ENCODE results near the gene GLI2.
A peak's percentile ranks its signal among the peaks of the same experiment; 100 is the strongest.

Gene GLI2

GRCh38 chr2:120735746-120736170 is at the start of gene GLI2:
Gene GLI2, plus strand, starts transcription at chr2:120735868. Its CDS starts 61,453 bp downstream, at chr2:120797321.
- peak; percentile 35 for DNase-seq (ENCODE audit: low spot score)

- no peak for DNase-seq (ENCODE audit: low spot score)
Observed at GRCh38 chr2:120685974-120686297, 49.7 kb upstream of the GLI2 start.

DNA sequence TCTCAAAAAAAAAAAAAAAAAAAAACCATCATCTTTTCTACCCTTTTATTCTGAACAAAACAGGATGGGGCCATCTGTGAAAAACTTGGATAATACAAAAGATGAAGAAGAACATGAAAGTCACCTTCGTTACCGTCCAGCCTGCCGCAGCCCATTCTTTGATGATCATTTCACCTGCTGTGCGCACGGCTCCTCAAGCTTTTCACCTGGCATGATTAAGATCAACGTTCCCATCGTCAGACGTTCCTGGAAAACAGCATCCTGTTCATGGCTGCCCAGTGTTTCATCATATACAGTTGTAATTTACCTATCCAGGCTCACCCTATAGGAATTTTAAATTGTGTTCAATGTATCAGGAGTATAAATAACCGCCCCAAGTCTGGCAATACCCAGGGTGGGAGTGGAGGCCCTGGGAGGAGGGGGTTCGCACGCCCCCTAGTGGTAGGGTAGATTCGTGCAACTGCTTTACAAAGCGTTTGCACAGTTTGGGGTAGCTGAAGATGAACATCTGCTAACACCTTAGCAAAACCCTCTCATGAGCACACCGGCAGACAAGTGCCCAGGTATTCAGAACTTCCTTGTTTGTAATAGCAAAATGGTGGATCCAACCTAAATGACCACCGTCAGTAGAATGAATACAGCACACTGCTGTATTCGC is 49.0 kb upstream of the GLI2 start:
- DNase-seq (ENCODE audit: low spot score), result no peak

DNA sequence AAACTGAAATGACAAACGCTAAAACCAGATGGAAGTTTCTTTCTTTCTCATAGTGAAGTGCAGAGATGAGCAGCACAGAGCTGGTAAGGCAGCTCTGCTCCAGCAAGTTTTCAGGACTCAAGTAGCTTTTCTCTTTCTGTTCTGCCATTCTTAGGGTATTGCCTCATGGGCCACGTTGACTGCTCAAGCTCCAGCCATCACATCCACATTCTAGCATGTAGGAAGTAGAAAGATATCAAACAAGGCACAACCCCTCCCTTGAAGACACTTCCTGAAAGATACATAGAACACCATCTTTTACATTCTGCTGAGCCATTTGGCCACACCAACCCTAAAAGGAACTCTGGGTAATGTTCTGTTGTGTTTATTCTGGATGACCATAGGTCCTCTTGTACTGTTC is 48.5 kb upstream of the GLI2 start:
- DNase-seq (ENCODE audit: low spot score), result no peak

DNA sequence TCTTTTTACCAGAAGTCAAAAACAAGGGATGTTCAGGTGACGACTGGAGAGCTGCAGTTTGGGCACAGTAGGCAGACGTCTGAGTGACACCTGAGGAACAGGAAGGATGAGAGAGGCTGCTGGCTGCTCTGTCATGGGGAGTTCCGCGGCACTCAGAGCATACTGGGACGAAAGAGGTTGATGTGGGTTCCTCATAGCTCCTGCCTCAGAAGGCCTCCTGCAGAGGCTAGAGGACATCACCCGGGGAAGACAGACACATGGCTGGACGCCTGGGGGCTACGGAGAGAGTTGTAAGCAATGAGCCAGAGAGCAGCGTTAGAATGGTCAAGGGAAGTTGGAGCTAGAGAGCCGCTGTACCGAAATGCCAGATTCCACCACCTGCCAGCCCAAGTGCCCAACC is 45.1 kb upstream of the GLI2 start:
- DNase-seq (ENCODE audit: low spot score), result no peak

- DNase-seq (ENCODE audit: low spot score), result no peak
Observed at GRCh38 chr2:120691410-120691809, 44.3 kb upstream of the GLI2 start.

DNA sequence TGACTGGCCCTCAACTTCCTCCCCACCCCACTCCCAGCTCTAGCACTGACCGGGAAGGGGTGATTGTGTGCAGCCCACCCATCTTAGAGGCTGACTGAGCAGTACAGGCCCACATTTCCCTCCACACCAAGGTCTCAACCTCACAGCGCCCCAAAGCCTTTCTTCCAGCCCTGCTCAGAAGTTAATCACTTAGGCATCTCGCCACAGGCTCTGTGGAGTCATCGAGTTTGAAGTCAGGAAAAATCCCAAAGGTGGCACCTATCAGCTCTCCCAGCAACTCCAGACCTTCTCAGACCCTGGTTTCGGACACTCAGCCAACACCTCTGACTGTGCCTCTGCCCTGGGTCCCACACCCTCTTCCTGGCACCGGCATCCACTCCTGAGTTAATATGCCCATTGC is 43.0 kb upstream of the GLI2 start:
- no peak for DNase-seq (ENCODE audit: low spot score)

DNA sequence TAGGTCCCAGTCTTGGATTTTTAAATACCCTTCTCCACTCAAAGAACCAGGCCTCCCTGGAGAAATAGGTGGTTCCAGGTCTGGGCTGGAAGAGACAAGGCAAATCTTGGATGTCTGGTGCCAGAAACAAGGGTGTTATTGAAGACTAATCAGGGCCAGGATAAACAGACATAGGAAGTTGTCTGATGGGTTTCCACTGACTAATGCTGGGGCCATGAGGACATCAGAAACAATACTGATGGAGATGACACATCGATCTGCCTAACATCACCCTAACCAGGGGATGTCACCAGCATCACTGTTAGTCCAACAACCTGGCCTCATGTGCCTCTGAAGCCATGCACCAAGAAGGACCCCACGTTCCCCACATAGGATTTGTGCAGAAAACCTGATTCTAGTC is 42.5 kb upstream of the GLI2 start:
- DNase-seq (ENCODE audit: low spot score), result no peak

- no peak for DNase-seq (ENCODE audit: low spot score)
Observed at GRCh38 chr2:120694034-120694433, 41.6 kb upstream of the GLI2 start.

DNA sequence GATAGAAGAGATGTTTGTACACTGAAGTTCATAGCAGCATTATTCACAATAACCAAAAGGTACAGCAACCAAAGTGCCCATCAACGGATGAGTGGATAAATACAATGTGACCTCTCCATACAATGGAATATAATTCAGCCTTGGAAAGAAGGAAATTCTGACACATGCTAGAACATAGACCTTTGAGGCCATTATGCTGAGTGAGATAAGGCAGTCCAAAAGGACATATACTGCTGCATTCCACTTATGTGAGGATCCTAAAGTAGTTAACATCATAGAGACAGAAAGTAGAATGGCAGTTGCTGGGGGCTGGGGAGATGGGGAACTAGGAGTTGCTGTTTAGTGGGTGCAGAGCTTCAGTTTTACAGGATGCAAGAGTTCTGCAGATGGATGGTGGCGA is 38.2 kb upstream of the GLI2 start:
- no peak for DNase-seq (ENCODE audit: low spot score)

- no peak for DNase-seq (ENCODE audit: low spot score)
Observed at GRCh38 chr2:120699292-120699691, 36.4 kb upstream of the GLI2 start.

- no peak for DNase-seq (ENCODE audit: low spot score)
Observed at GRCh38 chr2:120700659-120701058, 35.0 kb upstream of the GLI2 start.

DNA sequence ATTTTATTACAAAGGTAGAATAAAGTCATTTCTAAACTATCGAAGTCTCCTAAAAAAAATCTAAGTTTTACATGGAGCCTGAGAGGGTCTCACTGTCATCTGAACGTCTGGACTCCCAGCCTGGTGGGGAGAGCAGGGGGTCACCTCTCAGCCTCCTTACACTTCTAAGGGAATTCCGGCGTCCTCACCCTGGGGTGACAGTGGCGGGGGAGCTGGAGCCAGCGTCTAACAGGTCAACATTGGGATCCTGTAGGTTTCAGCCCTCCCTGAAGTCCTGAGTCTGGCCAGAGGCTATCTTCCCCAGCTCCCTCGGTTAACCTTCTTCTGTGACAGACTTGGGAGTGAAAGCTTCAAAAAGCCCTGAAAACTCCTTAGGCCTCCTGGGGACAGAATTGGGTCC is 34.6 kb upstream of the GLI2 start:
- no peak for DNase-seq (ENCODE audit: low spot score)

DNA sequence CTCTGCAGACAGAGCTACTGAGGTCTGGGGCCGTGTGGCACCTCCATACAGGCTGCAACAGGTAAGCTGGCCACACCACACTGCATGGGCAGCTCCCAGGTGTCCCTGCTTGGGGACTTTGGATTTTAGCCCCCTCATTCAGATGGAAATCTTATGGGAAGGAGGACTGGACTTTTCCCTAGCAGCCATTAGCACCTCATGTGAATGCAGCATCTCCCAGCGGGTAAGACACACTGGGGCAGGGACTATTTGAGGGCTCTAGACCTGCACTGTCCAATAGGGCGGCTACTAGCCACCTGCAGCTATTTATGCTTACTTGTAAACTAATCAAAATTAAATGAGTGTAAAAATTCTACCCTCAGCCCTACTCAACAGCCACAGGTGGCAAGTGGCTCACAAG is 34.2 kb upstream of the GLI2 start:
- DNase-seq (ENCODE audit: low spot score), result no peak

DNA sequence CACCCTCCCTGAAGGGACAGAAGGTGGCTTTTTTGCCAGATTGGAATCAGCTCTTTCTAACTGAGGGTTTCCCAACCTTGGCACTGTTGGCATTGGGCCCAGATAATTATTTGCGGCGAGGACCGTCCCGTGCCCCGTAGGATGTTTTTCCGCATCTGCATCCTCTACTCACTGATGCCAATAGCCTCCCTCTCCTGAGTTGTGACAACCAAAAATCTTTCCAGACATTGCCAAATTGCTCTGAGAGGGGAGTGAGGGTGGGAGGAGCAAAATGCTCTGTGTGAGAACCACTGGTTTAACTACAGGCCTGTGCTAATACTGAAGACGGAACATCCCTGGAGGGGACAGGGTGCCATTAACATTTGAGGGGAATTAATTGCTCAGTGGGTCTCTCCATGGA is 33.6 kb upstream of the GLI2 start:
- DNase-seq (ENCODE audit: low spot score), result no peak

DNA sequence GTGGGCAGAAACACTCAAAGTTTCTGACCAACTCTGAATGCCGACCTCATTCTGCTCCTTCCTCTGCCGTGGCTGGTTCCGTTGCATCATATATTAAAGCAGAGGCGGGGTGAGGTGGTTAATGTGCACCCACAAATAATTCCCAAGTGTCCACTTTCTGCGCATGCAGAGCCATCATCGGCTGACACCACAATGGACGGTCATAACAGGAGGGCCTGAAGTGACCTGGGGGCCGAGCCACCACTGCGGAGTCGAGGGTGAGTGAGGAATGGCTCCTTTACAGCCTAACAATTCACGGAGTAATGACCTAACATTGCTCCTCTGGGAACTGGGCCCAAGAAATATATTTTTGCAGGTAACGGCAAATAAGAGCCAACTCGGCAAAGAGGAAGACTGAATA is 32.9 kb upstream of the GLI2 start:
- no peak for DNase-seq (ENCODE audit: low spot score)

- DNase-seq (ENCODE audit: low spot score), result no peak
Observed at GRCh38 chr2:120703330-120703994, 32.2 kb upstream of the GLI2 start.

- no peak for DNase-seq (ENCODE audit: low spot score)
Observed at GRCh38 chr2:120704696-120705095, 31.0 kb upstream of the GLI2 start.

- no peak for DNase-seq (ENCODE audit: low spot score)
Observed at GRCh38 chr2:120707816-120708215, 27.9 kb upstream of the GLI2 start.

GRCh38 chr2:120708944-120709607 is 26.6 kb upstream of the GLI2 start:
- DNase-seq (ENCODE audit: low spot score), result no peak

DNA sequence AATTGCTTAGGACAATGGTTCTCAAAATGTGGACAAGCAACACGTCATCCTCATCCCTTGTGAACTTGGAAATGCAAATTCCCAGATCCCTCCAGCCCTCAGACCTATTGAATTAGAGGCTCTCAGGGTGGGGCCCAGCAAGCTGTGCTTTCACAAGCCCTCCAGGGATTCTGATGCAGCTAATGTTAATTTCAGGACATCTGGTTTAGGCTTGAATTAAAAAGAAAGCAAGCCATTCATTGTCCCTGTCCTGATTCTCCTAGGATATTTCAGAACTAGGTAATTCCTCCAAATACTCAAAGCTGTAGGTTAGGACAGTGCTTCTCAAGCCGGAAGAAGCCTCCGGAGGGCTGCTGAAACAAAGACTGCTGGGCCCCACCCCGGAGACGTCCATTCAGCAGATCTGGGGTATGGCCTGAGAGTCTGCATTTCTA is 26.0 kb upstream of the GLI2 start:
- DNase-seq (ENCODE audit: low spot score), result no peak

- DNase-seq (ENCODE audit: low spot score), result no peak
Observed at GRCh38 chr2:120710256-120710655, 25.4 kb upstream of the GLI2 start.

DNA sequence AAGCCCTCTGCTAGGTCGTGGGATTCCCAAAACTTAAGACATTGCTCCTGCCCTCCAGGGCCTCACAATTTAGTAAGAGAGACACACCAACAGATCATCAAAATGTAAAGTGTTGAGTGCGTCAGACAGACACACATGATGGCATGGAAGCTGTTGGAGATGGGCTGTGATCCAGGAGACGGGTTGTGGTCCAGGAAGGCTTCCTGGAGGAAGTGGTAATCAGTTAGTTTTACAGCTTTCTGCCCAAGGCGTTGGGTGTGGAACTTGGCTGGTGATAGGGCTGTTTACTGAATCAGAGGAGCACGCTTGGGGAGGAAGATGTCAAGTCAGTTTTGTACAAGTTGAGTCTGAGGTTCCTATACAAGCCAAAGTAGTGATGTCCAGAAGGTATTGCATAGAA is 24.0 kb upstream of the GLI2 start:
- no peak for DNase-seq (ENCODE audit: low spot score)
